Measurements from ENCODE around the gene DMTF1.

GRCh38 chr7:87154569-87154968, 2.3 kb downstream of the DMTF1 start:
- no peak for TF ChIP-seq CTCF (IDR thresholded peaks at IDR 0.05; ENCODE audit: borderline replicate concordance, extremely low read depth, low read length, poor library complexity, severe bottlenecking)
- no peak for TF ChIP-seq EZH2 (IDR thresholded peaks at IDR 0.05; ENCODE audit: borderline replicate concordance, low read depth, low read length, severe bottlenecking)

Measured in DND-41 (cell line).